B cell (primary cell): ENCODE results near the gene GULP1. TPM values are rescaled to one million over a fixed set of nuclear protein-coding genes. Genes with fewer than 3 reads are reported as not detected.

Experiments used
- ATAC-seq: fragments of 200-7000 bp; cut with Tn5 transposase; one replicate; pipeline ENCODE4 v1.10.0; 2021; ENCODE audit warnings: low read depth, mild to moderate bottlenecking, moderate number of reproducible peaks, moderate library complexity
- CTCF ChIA-PET: fragments of 350-600 bp; sonication (Branson Sonifier 250); formaldehyde crosslinking; loops from one replicate; lab custom pipeline; 2021; ENCODE audit warnings: antibody characterized with exemption, inconsistent platforms; lab: Charles Lee
- POLR2A ChIA-PET: fragments of 350-600 bp; sonication (Branson Sonifier 250); formaldehyde crosslinking; loops from one replicate; lab custom pipeline; 2021; ENCODE audit warnings: antibody characterized with exemption; lab: Charles Lee
- DNase-seq: peaks from one replicate; pipeline ENCODE4 v3.0.0; 2013
- H2AFZ ChIP-seq: 2 replicates; pipeline ENCODE4 v1.6.1; 2012; ENCODE audit warnings: mild to moderate bottlenecking, low read depth, low read length; ENCODE audit not compliant: insufficient read depth, poor library complexity, severe bottlenecking
- H3K27ac ChIP-seq, 2 donors: 1 replicate in 1 of 2; 2 replicates in 1 of 2; pipeline ENCODE4 v1.5.1; 2012 to 2013; ENCODE audit warnings: low read length in 2 of 2, mild to moderate bottlenecking in 2 of 2, moderate library complexity in 1 of 2
- H3K27me3 ChIP-seq, 4 experiments: fragments of 200-600 bp in 1 of 4; sonication (generic) in 1 of 4; replicated peaks in 1 of 4; 1 replicate in 2 of 4; 2 replicates in 2 of 4; pipeline versions ENCODE4 v1.6.1 to v1.7.0; 2013 to 2016; ENCODE audit warnings: low read length in 3 of 4, mild to moderate bottlenecking in 2 of 4, mixed read lengths in 1 of 4, moderate library complexity in 1 of 4; ENCODE audit not compliant: insufficient read depth in 4 of 4, control insufficient read depth in 3 of 4; ENCODE audit errors: control extremely low read depth in 1 of 4
- H3K36me3 ChIP-seq, 2 experiments: replicated peaks in 1 of 2; 1 replicate in 1 of 2; 2 replicates in 1 of 2; pipeline versions ENCODE4 v1.6.1 to v1.7.1; 2013; ENCODE audit warnings: low read length in 1 of 2; ENCODE audit not compliant: insufficient read depth in 2 of 2, control insufficient read depth in 1 of 2; ENCODE audit errors: control extremely low read depth in 1 of 2, extremely low read depth in 1 of 2
- H3K4me1 ChIP-seq, 2 donors: fragments of 200-600 bp in 1 of 2; sonication (generic) in 1 of 2; 1 replicate in 1 of 2; 2 replicates in 1 of 2; pipeline versions ENCODE4 v1.5.1 to v1.6.1; 2013 to 2017; ENCODE audit warnings: low read length in 2 of 2; ENCODE audit not compliant: control insufficient read depth in 2 of 2, insufficient read depth in 2 of 2
- H3K4me2 ChIP-seq: replicated peaks from 2 replicates; pipeline ENCODE3; 2012; ENCODE audit warnings: mild to moderate bottlenecking, low read depth, low read length; ENCODE audit not compliant: poor library complexity, severe bottlenecking
- H3K4me3 ChIP-seq, 5 experiments: fragments of 200-600 bp in 1 of 5; sonication (generic) in 1 of 5; 1 replicate in 3 of 5; 2 replicates in 2 of 5; pipeline versions ENCODE4 v1.5.1 to v1.7.0; 2011 to 2016; ENCODE audit warnings: low read length in 4 of 5, mild to moderate bottlenecking in 4 of 5, low read depth in 2 of 5, control low read depth in 1 of 5, moderate library complexity in 1 of 5; ENCODE audit not compliant: insufficient read depth in 1 of 5; ENCODE audit errors: control extremely low read depth in 1 of 5, extremely low read depth in 1 of 5
- H3K79me2 ChIP-seq: fragments of 200-600 bp; sonication (generic); one replicate; pipeline ENCODE4 v1.6.0; 2016; ENCODE audit warnings: low read length; ENCODE audit not compliant: control insufficient read depth, insufficient read depth
- H3K9ac ChIP-seq: fragments of 200-600 bp; sonication (generic); 2 replicates; pipeline ENCODE4 v1.6.1; 2017; ENCODE audit warnings: mild to moderate bottlenecking, low read length, moderate library complexity
- H3K9me3 ChIP-seq, 3 donors: one replicate each; pipeline versions ENCODE4 v1.6.1 to v1.7.1; 2013; ENCODE audit warnings: low read length in 2 of 3; ENCODE audit not compliant: control insufficient read depth in 2 of 3, insufficient read depth in 1 of 3; ENCODE audit errors: control extremely low read depth in 1 of 3
- H4K20me1 ChIP-seq: 2 replicates; pipeline ENCODE4 v1.6.0; 2012; ENCODE audit warnings: mild to moderate bottlenecking, low read length; ENCODE audit not compliant: insufficient read depth, control insufficient read depth, poor library complexity, severe bottlenecking
- H3K27ac Mint-ChIP-seq: one replicate; pipeline ENCODE4 v1.8.0; 2021; ENCODE audit warnings: mixed read lengths
- H3K27me3 Mint-ChIP-seq: one replicate; pipeline ENCODE4 v1.8.0; 2021; ENCODE audit warnings: mixed read lengths
- H3K4me1 Mint-ChIP-seq: one replicate; pipeline ENCODE4 v1.8.0; 2021; ENCODE audit warnings: mixed read lengths
- H3K4me3 Mint-ChIP-seq: one replicate; pipeline ENCODE4 v1.8.0; 2021; ENCODE audit warnings: mixed read lengths
- H3K9me3 Mint-ChIP-seq: one replicate; pipeline ENCODE4 v1.8.0; 2022; ENCODE audit warnings: mixed read lengths; ENCODE audit not compliant: insufficient read depth
- CTCF ChIP-seq: fragments of 200-600 bp; IDR thresholded peaks from one replicate; pipeline ENCODE4 v1.8.0; 2022; ENCODE audit warnings: antibody characterized with exemption, mild to moderate bottlenecking
- EZH2 ChIP-seq: IDR thresholded peaks from 2 replicates; pipeline ENCODE4 v1.6.1; 2012; ENCODE audit warnings: borderline replicate concordance, low read depth, mild to moderate bottlenecking, moderate library complexity, low read length; ENCODE audit not compliant: insufficient read depth, poor library complexity, severe bottlenecking
- WGBS: methylation state at CpG from one replicate; pipeline ENCODE4 v1.1.5; 2013; ENCODE audit warnings: missing lambda C conversion rate; ENCODE audit not compliant: insufficient coverage; 5-methylcytosine and 5-hydroxymethylcytosine counted together
- intact Hi-C: fragments of 100-400 bp; cut with micrococcal nuclease; formaldehyde crosslinking; loops from one replicate; pipeline ENCODE4 v1.10.0; 2022
- polyA plus RNA-seq: library from polyadenylated mRNA; depleted of rRNA; stranded (reverse); fragments of >200 nt; gene quantifications from 2 replicates; pipeline ENCODE4 v1.2.3, GENCODE V29; 2012
- total RNA-seq, 2 donors: library from RNA; stranded (reverse); fragments of 120-200 nt in 1 of 2; gene quantifications; 1 replicate in 1 of 2; 2 replicates in 1 of 2; pipeline versions ENCODE4 v1.2.3 to v1.2.4, GENCODE V29; 2013 to 2022

The GULP1 gene
- total and polyA plus RNA-seq, 2 donors (not counting 1 experiment from before 2014, with no cell fraction given), result not detected

- Histone ChIP-seq H3K9ac (no peak overlapping the region), H3K27ac (no peak overlapping the region), H3K79me2 (no peaks in the 10 kb centered on the region), H3K4me3 (no peak overlapping the region), H3K36me3 (no peaks in the 10 kb centered on the region), H3K4me2 (no peak overlapping the region), H2AFZ (no peak overlapping the region), H3K4me1 (no peaks in the 10 kb centered on the region), H4K20me1 (no peaks in the 10 kb centered on the region), H3K9me3 (peaks cover 0 to 8% (median 0%) of the 10 kb centered on the region in 3 donors), H3K27me3 (no peaks in the 10 kb centered on the region)
- H3K4me3 Mint-ChIP-seq, result no peak overlapping the region
- TF ChIP-seq EZH2 (no peak), CTCF (no peak)
- H3K27me3 Mint-ChIP-seq, result no peaks in the 10 kb centered on the region
- WGBS, result 81% methylated on average over 2 of the region's 3 CpGs
- H3K4me1 Mint-ChIP-seq, result no peaks in the 10 kb centered on the region
- CTCF ChIA-PET, result no interaction called here
- no peak for DNase-seq
- H3K9me3 Mint-ChIP-seq, result peaks cover 9% of the 10 kb centered on the region
- POLR2A ChIA-PET, result no interaction called here
- intact Hi-C loops, result no loop called here
- no peak overlapping the region for H3K27ac Mint-ChIP-seq
- no peak for ATAC-seq
These were observed 97.2 kb downstream of the GULP1 start for GRCh38 chr2:188388831-188389230.

GRCh38 chr2:188391354-188391753 is 99.7 kb downstream of the GULP1 start:
- no peaks in the 10 kb centered on the region for H3K4me1 ChIP-seq
- no peaks in the 10 kb centered on the region for H3K4me1 Mint-ChIP-seq
- no peak overlapping the region for H3K4me3 Mint-ChIP-seq
- no peaks in the 10 kb centered on the region for H3K79me2 ChIP-seq
- ATAC-seq (no peak), DNase-seq (no peak)
- H3K36me3 ChIP-seq, result no peaks in the 10 kb centered on the region
- H3K27ac Mint-ChIP-seq, result no peak overlapping the region
- H3K9me3 Mint-ChIP-seq, result peaks cover 2% of the 10 kb centered on the region
- H3K27ac ChIP-seq, result no peak overlapping the region
- intact Hi-C loops, result no loop called here
- no peak overlapping the region for H3K4me3 ChIP-seq
- no peaks in the 10 kb centered on the region for H4K20me1 ChIP-seq
- H3K27me3 ChIP-seq, result no peaks in the 10 kb centered on the region
- H3K9ac ChIP-seq, result no peak overlapping the region
- TF ChIP-seq EZH2 (no peak), CTCF (no peak)
- peaks cover 0 to 5% (median 0%) of the 10 kb centered on the region in 3 donors for H3K9me3 ChIP-seq
- no peak overlapping the region for H2AFZ ChIP-seq
- ChIA-PET CTCF (no interaction called here), POLR2A (no interaction called here)
- H3K27me3 Mint-ChIP-seq, result no peaks in the 10 kb centered on the region
- no peak overlapping the region for H3K4me2 ChIP-seq
